ENCODE results near the gene CD2AP. TPM values are rescaled to one million over a fixed set of nuclear protein-coding genes. Genes with fewer than 3 reads are reported as not detected.

CD2AP gene
- total RNA-seq, 1 donor from 2014 or later: 29.5 TPM

DNA sequence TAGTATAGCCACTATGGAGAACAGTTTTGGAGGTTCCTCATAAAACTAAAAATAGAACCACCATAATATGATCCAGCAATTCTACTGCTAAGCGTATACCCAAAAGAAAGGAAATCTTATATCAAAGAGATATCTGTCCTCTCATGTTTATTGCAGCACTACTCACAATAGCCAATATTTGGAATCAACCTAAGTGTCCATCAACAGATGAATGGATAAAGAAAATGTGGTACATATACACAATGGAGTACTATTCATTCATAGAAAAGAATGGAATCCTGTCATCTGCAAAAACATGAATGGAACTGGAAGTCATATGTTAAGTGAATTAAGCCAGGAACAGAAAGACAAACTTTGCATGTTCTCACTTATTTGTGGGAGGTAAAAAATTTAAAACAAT lies 5.7 kb upstream of the CD2AP start:
- no peaks in the 10 kb centered on the region for H3K27me3 Mint-ChIP-seq
- no peaks in the 10 kb centered on the region for H3K4me1 Mint-ChIP-seq (ENCODE audit: unreplicated experiment)
- no peak overlapping the region for H3K27ac Mint-ChIP-seq
- no peak for DNase-seq (ENCODE audit: extremely low spot score, unreplicated experiment)
- no peaks in the 10 kb centered on the region for H3K36me3 Mint-ChIP-seq
- TF ChIP-seq, protein P1, sequence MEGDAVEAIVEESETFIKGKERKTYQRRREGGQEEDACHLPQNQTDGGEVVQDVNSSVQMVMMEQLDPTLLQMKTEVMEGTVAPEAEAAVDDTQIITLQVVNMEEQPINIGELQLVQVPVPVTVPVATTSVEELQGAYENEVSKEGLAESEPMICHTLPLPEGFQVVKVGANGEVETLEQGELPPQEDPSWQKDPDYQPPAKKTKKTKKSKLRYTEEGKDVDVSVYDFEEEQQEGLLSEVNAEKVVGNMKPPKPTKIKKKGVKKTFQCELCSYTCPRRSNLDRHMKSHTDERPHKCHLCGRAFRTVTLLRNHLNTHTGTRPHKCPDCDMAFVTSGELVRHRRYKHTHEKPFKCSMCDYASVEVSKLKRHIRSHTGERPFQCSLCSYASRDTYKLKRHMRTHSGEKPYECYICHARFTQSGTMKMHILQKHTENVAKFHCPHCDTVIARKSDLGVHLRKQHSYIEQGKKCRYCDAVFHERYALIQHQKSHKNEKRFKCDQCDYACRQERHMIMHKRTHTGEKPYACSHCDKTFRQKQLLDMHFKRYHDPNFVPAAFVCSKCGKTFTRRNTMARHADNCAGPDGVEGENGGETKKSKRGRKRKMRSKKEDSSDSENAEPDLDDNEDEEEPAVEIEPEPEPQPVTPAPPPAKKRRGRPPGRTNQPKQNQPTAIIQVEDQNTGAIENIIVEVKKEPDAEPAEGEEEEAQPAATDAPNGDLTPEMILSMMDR (conservative IDR thresholded peaks at IDR 0.05): no peak
- peaks cover 4% of the 10 kb centered on the region for H3K9me3 Mint-ChIP-seq
- H3K4me3 Mint-ChIP-seq: no peak overlapping the region

DNA sequence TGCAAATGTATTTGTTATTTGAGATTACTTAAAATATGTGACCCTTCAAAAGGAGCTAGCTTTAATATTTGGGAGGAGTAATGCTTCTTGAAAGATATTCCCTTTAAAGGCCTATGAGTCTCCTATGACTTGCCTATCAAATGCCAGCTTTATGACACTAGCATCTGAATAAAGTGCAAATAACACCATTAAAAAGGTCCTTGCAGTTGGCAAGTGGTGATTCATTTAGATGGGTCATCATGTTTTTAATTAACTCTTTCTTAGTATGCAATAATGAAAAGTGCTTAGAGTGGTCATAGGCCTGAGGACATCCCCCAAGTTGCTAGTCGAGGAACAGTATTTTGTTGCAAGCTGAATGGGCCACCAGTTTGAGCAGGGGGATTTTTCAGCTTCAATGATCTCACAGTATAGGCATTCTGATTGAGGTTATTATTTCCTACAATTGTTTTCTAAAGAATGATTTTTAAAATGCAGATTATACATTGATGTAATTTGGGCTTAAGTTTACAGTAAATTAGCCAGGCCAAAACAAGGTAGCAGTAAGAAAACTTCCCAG lies 3.7 kb upstream of the CD2AP start:
- Mint-ChIP-seq H3K27ac (no peak overlapping the region), H3K27me3 (no peaks in the 10 kb centered on the region), H3K9me3 (no peaks in the 10 kb centered on the region), H3K4me3 (no peak overlapping the region), H3K4me1 (ENCODE audit: unreplicated experiment) (no peaks in the 10 kb centered on the region), H3K36me3 (no peaks in the 10 kb centered on the region)
- no peak for DNase-seq (ENCODE audit: extremely low spot score, unreplicated experiment)
- TF ChIP-seq, protein P1 (conservative IDR thresholded peaks at IDR 0.05): no peak

DNA sequence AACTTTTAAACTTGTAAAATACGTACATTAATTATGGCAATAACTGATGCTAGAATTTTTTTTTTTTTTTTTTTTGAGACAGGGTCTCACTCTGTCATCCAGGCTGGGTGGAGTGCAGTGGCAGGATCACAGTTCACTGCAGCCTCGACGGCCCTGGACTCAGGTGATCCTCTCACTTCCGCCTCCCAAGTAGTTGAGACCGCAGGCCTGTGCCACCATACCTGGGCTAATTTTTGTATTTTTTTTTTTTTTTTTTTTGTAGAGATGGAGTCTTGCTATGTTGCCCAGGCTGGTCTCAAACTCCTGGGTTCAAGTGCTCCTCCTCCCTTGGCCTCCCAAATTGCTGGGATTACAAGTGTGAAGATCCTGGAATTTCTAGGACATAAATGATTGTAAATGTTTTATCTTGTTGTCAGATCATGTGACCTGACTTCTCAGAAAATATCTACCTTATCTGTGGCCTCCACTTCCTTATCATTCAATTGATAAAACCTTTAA lies 2.2 kb upstream of the CD2AP start:
- H3K4me3 Mint-ChIP-seq: no peak overlapping the region
- H3K9me3 Mint-ChIP-seq: no peaks in the 10 kb centered on the region
- H3K27me3 Mint-ChIP-seq: no peaks in the 10 kb centered on the region
- no peaks in the 10 kb centered on the region for H3K36me3 Mint-ChIP-seq
- DNase-seq (ENCODE audit: extremely low spot score, unreplicated experiment): no peak
- peaks cover 11% of the 10 kb centered on the region for H3K4me1 Mint-ChIP-seq (ENCODE audit: unreplicated experiment)
- H3K27ac Mint-ChIP-seq: no peak overlapping the region
- TF ChIP-seq, protein P1 (conservative IDR thresholded peaks at IDR 0.05): no peak

DNA sequence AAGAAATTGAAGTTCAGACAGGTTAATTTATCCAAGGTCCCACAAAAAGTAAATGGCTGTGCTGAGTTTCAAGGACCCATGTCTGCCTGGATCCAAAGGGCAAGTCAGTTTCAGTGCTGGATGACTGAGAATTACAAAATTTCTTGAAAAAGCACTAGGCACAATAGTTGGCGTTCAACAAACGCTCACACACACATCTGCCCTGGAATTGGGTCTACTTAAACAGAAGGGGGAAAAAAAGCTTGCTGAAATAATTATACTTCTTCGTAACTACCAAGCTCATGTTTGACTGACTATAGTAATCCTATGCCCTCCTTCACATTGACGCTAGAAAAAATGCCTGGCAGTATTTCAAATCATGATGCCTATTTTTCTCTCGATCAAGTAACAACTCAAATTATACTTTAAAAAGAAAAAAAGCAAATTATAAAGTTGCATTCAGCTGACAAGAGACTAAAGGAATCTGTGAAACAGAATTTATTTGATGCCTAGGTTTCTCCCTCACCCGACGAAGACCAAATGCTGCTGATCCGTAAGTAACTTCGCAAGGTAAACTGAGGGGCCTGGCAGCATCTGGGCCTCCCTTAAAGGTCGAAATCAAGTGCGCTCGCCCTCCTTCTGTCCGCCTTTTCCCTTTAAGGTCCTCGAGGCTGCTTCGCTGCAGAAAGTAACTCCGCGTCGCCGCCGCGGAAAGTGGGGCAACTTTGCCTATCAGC lies 650 bp upstream of the CD2AP start:
- no peak for DNase-seq (ENCODE audit: extremely low spot score, unreplicated experiment)
- Mint-ChIP-seq H3K27ac (peak overlapping the region; percentile 92), H3K4me3 (peak overlapping the region; percentile 98), H3K9me3 (no peaks in the 10 kb centered on the region), H3K36me3 (no peaks in the 10 kb centered on the region), H3K27me3 (no peaks in the 10 kb centered on the region), H3K4me1 (ENCODE audit: unreplicated experiment) (peaks cover 18% of the 10 kb centered on the region)
- TF ChIP-seq, protein P1 (conservative IDR thresholded peaks at IDR 0.05): no peak

DNA sequence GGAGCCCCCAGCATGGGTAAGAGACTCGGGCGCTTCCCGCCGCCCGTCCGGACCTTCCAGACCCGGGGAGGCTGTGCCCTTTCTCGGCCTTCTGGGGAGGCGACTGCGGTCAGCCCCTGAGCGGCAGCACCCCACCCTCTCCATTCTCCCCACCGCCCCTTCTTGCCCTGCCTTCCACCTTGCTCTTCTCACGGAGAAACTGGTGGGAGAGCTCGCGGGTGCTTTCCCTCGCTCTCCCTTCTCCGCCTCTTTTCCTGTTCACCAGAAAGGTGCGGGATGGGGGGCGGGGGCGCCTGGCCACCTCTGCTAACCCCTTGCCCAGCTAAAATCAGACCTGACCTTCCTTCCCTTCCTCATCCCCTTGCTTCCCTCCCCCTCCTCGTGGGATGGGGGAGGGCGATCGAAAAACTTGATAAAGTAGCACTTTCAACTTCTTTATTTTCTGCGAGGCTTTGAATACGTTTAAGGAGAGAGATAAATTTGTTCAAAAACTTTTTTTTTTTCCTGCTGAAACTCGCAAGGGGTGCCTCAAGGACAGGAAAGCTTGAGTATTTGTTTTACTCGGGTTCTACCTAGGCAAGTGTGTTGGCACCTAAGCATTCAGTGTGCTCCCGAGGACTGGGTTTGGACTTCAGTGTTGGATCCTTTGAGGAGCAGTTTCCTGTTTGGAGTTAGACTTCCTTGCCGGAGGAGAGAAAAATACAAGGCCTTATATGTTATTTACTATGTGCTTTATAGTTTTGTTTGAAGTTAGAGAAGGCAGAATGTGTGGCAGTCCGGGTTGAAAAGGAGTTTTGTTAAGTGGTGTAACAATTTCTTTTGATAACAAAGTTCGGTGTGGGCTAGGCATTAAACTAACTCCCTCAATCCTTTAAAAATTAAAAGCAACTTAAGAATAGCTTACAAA lies 897 bp downstream of the CD2AP start:
- H3K27me3 Mint-ChIP-seq: no peaks in the 10 kb centered on the region
- TF ChIP-seq, protein P1 (conservative IDR thresholded peaks at IDR 0.05): no peak
- H3K4me3 Mint-ChIP-seq: peak overlapping the region; percentile 98
- H3K9me3 Mint-ChIP-seq: no peaks in the 10 kb centered on the region
- peak overlapping the region; percentile 99 for H3K27ac Mint-ChIP-seq
- no peaks in the 10 kb centered on the region for H3K36me3 Mint-ChIP-seq
- DNase-seq (ENCODE audit: extremely low spot score, unreplicated experiment): no peak
- H3K4me1 Mint-ChIP-seq (ENCODE audit: unreplicated experiment): peaks cover 27% of the 10 kb centered on the region
